Measurements from ENCODE around the gene LCOR. TPM values are rescaled to one million over a fixed set of nuclear protein-coding genes. Genes with fewer than 3 reads are reported as not detected.
"Not testable (repeated sequence)": the region's sequence is repeated elsewhere in the genome, so short reads cannot be mapped to it uniquely, and the experiment has no call there.

Gene LCOR
- total RNA-seq, 2 donors from 2014 or later = 58.7 to 70.2 TPM

DNA sequence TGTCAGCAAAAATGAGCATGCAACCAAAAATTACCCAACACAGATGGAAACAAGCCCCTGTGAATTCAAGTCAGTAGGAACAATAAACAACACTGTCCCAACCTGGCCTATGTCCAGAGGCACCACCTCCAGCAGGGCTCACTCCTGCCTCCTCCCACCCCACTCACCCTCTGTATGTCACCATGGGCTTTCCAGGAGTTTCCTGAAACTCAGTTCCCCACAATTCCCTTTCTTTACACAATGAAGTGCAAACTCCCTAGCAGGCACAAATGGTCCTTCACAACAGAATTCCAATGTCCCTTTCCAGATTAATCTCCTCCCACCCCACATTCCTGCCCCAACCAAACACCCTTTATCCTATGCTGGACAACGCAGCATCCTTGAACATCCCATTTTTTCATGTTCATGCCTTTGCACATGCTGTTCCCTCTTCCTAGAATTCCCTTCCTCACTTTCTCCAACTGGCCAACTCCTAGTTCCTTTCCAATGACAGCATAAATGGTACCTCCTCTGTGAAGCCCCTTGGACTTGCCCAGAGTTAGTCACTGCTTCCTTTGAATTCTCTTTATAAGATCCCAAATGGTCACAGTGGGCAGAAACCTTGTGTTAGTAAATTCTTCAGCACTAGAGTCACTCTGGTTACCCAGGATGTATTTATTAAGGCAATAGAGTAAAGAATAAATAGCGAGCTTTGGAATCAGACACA lies 196.2 kb downstream of the LCOR start:
- H3K36me3 Mint-ChIP-seq = no peaks in the 10 kb centered on the region
- peaks cover 0 to 6% of the 10 kb centered on the region in 2 donors for H3K4me1 Mint-ChIP-seq (ENCODE audit: low read depth in 2 of 2)
- H3K27ac Mint-ChIP-seq = no peak overlapping the region
- no peaks in the 10 kb centered on the region for H3K9me3 Mint-ChIP-seq
- H3K27me3 Mint-ChIP-seq = peaks cover 0 to 4% of the 10 kb centered on the region in 2 donors
- DNase-seq (ENCODE audit: low spot score) = peak; percentile 56
- H3K4me3 Mint-ChIP-seq = no peak overlapping the region
- no peak for ATAC-seq

DNA sequence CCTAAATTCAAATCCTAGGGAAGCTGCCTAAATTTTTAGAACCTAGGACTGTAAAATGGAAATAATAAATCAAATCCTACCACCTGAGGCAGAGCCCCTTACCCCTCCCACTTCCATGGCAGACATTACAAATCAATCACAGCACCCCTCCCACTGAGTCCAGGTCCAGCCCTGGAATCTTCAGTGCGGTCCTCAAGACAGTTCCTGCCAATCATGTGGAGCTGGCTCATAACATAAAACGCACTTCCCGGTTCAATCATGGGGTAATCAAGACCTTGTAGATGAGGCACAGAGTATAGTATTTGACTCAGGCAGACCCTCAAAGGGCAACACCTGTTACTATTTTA lies 196.7 kb downstream of the LCOR start:
- H3K4me1 Mint-ChIP-seq (ENCODE audit: low read depth in 2 of 2) = peaks cover 0 to 4% of the 10 kb centered on the region in 2 donors
- H3K27ac Mint-ChIP-seq = no peak overlapping the region
- peaks cover 0 to 4% of the 10 kb centered on the region in 2 donors for H3K27me3 Mint-ChIP-seq
- no peak overlapping the region for H3K4me3 Mint-ChIP-seq
- ATAC-seq (no peak), DNase-seq (ENCODE audit: low spot score) (no peak)
- H3K9me3 Mint-ChIP-seq = no peaks in the 10 kb centered on the region
- no peaks in the 10 kb centered on the region for H3K36me3 Mint-ChIP-seq

DNA sequence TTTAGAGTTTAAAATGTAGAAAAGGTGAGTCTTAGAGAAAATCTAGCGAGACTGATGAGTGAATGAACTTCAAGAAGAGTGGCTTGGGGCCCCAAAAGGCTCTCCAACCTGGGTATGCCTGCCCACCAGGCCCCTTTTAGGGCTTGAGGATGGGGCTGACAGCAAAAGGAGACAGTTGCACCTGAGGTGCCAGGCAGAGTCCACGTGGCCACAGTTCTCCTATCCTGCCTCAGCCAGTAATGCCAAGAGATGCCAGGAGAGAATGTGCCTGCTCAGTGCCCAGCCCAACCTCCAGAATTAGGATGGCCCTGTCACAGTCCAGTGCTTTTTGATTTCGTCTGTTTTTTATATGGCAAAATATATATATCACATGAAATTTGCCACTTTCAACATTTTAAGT lies 197.2 kb downstream of the LCOR start:
- Mint-ChIP-seq H3K4me1 (ENCODE audit: low read depth in 2 of 2) (peaks cover 0 to 4% of the 10 kb centered on the region in 2 donors), H3K4me3 (no peak overlapping the region), H3K27ac (no peak overlapping the region), H3K27me3 (peaks cover 0 to 4% of the 10 kb centered on the region in 2 donors), H3K9me3 (no peaks in the 10 kb centered on the region), H3K36me3 (no peaks in the 10 kb centered on the region)
- DNase-seq (ENCODE audit: low spot score) = peak; percentile 51
- ATAC-seq = no peak

DNA sequence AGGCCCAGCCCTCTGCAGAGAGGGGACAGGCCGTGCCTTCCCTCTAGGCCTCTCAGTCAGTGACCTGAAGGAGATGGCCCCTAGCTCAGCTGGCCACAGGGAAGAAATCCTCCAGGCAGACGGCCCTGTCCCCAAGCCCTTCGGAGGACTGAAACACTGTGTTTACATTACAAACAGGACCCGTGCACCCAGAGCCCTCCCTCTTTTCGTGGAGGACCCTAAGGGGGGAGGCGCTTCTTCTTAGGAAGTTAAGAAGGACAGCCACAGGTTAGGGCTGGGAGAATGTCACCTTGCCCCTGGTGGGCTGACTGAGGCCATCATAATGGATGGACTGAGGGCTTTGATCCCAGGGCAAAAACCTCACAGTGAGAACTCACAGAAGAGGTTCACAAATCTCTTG lies 198.8 kb downstream of the LCOR start:
- no peak overlapping the region for H3K27ac Mint-ChIP-seq
- no peaks in the 10 kb centered on the region for H3K4me1 Mint-ChIP-seq (ENCODE audit: low read depth in 2 of 2)
- H3K27me3 Mint-ChIP-seq = peaks cover 6 to 12% of the 10 kb centered on the region in 2 donors
- H3K9me3 Mint-ChIP-seq = no peaks in the 10 kb centered on the region
- no peaks in the 10 kb centered on the region for H3K36me3 Mint-ChIP-seq
- H3K4me3 Mint-ChIP-seq = no peak overlapping the region
- DNase-seq (ENCODE audit: low spot score) (peak; percentile 44), ATAC-seq (no peak)

DNA sequence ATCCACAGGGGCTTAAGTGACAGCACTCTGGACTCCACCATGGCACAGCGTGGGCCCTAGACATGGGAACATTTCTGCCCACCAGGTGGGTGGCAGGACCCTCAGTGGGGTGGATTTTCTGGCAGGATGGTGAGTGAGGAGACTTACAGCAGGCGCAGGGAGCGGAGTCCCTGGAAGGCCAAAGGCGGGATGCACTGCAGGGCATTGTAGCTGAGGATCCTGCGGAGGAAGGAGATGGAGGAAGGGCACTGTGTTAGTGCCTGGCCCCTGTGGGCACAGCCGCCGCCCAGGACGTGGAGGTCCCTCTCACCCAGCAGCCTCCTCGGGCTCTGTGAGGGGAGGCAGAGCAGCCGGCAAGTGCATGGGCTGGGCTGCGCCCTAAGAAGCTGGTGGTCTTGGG lies 199.4 kb downstream of the LCOR start:
- Mint-ChIP-seq H3K4me1 (ENCODE audit: low read depth in 2 of 2) (no peaks in the 10 kb centered on the region), H3K27me3 (peaks cover 12 to 14% of the 10 kb centered on the region in 2 donors), H3K4me3 (no peak overlapping the region), H3K27ac (no peak overlapping the region), H3K9me3 (no peaks in the 10 kb centered on the region), H3K36me3 (no peaks in the 10 kb centered on the region)
- peak in 1 of 2 donors; percentile 13 for ATAC-seq
- peak; percentile 23 for DNase-seq (ENCODE audit: low spot score)

DNA sequence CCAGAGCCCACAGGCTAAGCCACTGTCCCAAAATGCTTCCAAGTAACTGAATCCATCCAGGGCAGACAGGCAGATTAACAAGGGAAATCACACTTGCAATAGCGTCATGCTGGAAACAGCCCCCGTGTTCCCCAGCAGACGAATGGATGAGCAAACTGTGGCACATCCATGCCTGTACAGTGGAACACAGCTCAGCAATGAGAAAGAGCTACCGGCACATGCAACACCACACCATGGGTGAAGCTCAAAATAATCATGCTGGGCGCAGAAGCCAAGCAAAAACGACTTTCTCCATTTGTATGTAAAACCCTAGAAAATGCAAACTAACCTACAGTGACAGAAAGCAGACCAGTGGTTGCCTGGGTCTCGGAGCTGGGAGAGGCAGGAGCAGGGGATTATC lies 200.5 kb downstream of the LCOR start:
- Mint-ChIP-seq H3K4me1 (ENCODE audit: low read depth in 2 of 2) (peaks cover 4 to 11% of the 10 kb centered on the region in 2 donors), H3K4me3 (no peak overlapping the region), H3K27me3 (peaks cover 12 to 14% of the 10 kb centered on the region in 2 donors), H3K36me3 (no peaks in the 10 kb centered on the region), H3K27ac (no peak overlapping the region), H3K9me3 (no peaks in the 10 kb centered on the region)
- no peak for DNase-seq (ENCODE audit: low spot score)
- no peak for ATAC-seq

DNA sequence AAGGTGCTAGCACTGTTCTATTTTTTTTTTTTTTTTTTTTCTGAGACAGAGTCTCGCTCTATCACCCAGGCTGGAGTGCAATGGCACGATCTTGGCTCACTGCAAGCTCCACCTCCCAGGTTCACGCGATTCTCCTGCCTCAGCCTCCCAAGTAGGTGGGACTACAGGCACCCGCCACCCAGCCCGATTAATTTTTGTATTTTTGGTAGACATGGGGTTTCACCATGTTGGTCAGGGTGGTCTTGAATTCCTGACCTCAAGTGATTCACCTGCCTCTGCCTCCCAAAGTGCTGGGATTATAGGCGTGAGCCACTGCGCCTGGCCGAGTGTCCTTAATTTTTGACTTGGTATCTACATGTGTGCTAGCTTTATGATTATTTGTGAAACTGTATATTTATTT lies 201.7 kb downstream of the LCOR start:
- not testable (repeated sequence) for H3K4me3 Mint-ChIP-seq, ATAC-seq, H3K9me3 Mint-ChIP-seq, H3K36me3 Mint-ChIP-seq, H3K27ac Mint-ChIP-seq
- peaks cover 11 to 12% of the 10 kb centered on the region in 2 donors for H3K27me3 Mint-ChIP-seq
- DNase-seq (ENCODE audit: low spot score) = peak; percentile 56
- H3K4me1 Mint-ChIP-seq (ENCODE audit: low read depth in 2 of 2) = peaks cover 14 to 20% of the 10 kb centered on the region in 2 donors

DNA sequence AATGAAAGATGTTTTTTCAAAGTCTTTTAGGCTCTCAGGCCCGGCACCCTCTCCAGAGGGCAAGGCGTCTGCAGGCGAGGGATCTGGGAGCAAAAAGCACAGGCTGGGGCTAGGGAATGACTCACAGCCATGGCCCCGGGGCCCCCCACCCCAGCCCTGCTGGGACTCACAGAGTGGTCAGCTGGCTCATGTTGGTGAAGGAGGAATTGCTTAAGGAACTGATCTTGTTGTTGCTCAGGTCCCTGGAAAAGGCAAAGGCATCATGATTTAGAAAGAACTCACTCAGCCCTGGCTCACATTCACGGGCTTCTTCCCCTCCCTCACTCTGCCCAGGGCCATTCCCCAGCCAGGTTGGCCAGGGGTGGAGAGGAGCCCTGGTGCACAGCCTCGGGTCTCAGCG lies 202.2 kb downstream of the LCOR start:
- H3K27me3 Mint-ChIP-seq = peaks cover 11 to 12% of the 10 kb centered on the region in 2 donors
- DNase-seq (ENCODE audit: low spot score) (no peak), ATAC-seq (no peak)
- H3K4me1 Mint-ChIP-seq (ENCODE audit: low read depth in 2 of 2) = peaks cover 14 to 20% of the 10 kb centered on the region in 2 donors
- H3K36me3 Mint-ChIP-seq = no peaks in the 10 kb centered on the region
- H3K4me3 Mint-ChIP-seq = no peak overlapping the region
- H3K27ac Mint-ChIP-seq = no peak overlapping the region
- no peaks in the 10 kb centered on the region for H3K9me3 Mint-ChIP-seq

DNA sequence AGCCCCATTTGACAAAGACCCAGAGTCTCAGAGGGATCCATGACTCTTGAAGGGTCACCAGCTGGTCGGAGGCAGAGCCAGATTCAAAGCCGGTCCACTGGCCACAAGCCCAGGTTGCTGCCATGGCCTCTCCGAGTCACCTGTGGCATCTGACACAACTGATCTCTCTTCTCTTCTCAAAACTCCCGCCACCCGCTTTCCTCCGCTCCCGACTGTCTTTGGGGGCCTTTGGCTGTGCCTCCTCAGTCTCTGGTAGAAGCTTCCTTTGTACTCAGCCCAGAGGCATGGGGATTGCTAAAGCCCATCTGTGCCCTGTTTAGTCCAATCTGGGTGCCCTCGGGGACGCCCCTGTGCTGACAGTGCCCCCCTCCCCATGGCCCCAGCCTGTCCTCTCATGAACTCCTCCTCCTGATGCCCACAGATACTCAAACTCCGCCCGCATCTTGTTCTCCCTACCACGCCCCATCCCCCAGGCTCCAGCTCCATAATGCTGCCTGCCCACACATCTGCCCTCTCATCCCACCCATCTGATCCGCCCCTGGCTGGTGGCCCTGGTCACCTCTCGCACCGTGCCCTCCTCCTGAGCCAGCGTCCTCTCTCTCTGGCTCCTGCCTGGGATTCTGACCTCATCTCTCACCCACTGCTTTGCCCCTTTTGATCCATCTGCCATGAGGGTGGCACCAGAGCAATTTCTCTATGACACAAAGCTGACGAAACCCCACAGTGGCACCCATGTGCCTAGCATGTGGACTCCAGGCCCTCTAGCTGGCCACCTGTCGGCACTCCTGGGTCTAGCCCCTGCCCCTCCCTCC lies 203.1 kb downstream of the LCOR start:
- peak; percentile 52 for DNase-seq (ENCODE audit: low spot score)
- H3K36me3 Mint-ChIP-seq = no peaks in the 10 kb centered on the region

DNA sequence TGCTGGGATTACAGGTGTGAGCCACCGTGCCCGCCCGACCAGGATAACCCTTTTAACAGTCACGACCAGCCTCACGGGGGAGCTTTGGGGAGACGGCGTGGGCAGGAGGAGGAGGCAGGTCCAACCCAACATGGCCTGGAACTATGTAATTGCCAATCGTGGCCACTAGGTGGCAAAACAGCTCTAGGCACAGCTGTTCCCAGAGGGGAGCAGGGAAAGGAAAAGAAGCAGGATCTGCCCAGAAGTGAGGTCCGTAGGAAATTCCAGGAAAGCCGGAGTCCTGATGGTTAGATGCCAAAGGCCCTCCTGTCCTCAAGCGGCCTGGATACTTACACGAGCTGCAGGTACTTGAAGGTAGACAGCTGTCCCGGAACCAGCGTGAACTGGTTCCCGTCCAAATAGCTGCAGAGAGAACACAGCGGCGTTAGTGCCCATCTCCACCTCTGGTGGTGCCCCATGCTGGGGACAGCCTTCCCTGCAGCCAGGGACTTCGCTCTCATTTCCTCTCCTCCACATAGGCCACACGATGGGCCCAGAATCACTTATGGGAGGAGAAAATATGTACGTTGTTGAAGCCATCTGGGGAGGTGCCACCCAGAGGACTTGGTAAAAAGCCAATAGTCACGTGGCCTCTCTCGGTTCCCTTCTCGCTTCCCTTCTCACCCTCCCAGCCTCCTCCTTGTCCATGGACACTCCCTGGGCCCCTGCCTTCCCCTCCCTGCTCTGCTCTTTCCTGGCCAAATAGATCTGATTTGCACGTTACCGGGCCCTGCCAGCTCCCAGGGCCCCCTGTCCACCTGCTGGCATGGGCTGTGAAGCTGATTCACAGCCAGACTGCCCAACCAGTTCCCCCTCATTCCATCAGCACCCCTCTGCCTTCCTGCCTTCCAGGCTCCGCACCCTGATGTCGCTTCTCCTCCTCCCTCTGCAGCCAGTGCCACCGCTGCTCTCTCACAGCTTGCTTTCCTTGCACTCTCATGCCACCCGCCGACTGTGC lies 205.6 kb downstream of the LCOR start:
- Mint-ChIP-seq H3K4me1 (ENCODE audit: low read depth in 2 of 2) (peaks cover 14 to 20% of the 10 kb centered on the region in 2 donors), H3K27ac (no peak overlapping the region), H3K4me3 (peak overlapping the region; percentile 43), H3K27me3 (peaks cover 11 to 12% of the 10 kb centered on the region in 2 donors), H3K36me3 (no peaks in the 10 kb centered on the region), H3K9me3 (no peaks in the 10 kb centered on the region)
- DNase-seq (ENCODE audit: low spot score) (peak; percentile 69), ATAC-seq (peak; percentile 78 to 82)

More for the DNA sequence above, 203.1 kb downstream of the LCOR start:
- no peak overlapping the region for H3K4me3 Mint-ChIP-seq
- peaks cover 11 to 12% of the 10 kb centered on the region in 2 donors for H3K27me3 Mint-ChIP-seq
- peaks cover 14 to 20% of the 10 kb centered on the region in 2 donors for H3K4me1 Mint-ChIP-seq (ENCODE audit: low read depth in 2 of 2)
- H3K27ac Mint-ChIP-seq = no peak overlapping the region
- H3K9me3 Mint-ChIP-seq = no peaks in the 10 kb centered on the region
- ATAC-seq = no peak

DNA sequence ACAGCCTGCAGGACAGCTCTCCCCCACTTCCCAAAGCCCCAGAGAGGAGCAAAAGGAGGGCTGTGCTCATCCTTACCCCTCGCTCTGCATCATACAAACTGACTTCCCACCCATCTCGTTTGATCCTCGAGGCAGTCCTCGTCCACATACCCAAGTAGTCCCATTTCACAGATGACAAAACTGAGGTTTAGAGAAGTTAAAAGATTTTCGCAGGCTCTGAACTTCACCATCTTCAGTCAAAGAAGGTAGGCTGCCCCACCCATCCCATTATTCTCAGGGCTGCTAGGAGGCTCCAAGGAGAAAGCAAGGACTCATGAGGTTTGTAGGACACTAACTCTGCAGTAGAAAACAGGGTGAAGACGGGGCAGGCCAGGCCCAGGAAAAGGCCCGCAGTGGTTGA lies 206.6 kb downstream of the LCOR start:
- Mint-ChIP-seq H3K4me1 (ENCODE audit: low read depth in 2 of 2) (peaks cover 14 to 20% of the 10 kb centered on the region in 2 donors), H3K9me3 (no peaks in the 10 kb centered on the region), H3K27ac (no peak overlapping the region), H3K4me3 (no peak overlapping the region), H3K36me3 (no peaks in the 10 kb centered on the region), H3K27me3 (peaks cover 11 to 12% of the 10 kb centered on the region in 2 donors)
- no peak for ATAC-seq
- DNase-seq (ENCODE audit: low spot score) = peak; percentile 6

DNA sequence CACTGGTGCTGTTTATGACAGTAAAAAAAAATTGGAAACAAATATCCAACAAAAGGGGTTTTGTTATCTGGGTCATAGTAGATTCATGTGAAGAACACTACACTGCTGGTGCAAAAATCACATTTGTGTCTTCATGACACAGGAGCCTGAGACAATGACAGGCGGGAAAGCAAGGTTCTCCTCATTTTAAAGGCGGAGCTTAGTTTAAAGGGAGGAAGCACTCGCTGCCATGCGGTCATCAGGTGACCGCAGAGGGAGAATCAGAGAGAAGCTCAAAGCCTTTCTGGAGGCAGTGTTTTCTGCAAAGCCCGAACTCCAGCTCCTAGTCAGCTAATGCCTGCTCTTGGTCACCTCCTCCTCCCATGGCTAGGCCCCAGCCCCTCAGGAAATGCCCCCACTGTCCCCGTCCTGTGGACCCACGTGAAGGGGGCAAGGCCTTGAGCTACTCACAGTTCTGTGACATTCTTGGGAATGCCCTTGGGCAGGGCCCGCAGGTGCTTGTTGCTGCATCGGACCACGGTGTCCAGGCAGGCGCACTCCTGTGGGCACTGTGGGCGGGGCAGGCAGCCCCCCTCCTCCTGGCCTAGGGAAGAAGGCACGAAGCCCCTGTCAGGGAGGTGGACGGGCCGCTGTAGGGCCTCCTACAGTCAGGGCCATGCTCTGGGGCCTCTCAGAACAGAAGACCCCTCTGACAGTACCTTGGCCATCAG lies 207.6 kb downstream of the LCOR start:
- Mint-ChIP-seq H3K9me3 (no peaks in the 10 kb centered on the region), H3K36me3 (no peaks in the 10 kb centered on the region), H3K27ac (no peak overlapping the region), H3K4me1 (ENCODE audit: low read depth in 2 of 2) (peaks cover 14 to 20% of the 10 kb centered on the region in 2 donors), H3K4me3 (no peak overlapping the region), H3K27me3 (peaks cover 11 to 12% of the 10 kb centered on the region in 2 donors)
- no peak for ATAC-seq
- DNase-seq (ENCODE audit: low spot score) = peak; percentile 61

DNA sequence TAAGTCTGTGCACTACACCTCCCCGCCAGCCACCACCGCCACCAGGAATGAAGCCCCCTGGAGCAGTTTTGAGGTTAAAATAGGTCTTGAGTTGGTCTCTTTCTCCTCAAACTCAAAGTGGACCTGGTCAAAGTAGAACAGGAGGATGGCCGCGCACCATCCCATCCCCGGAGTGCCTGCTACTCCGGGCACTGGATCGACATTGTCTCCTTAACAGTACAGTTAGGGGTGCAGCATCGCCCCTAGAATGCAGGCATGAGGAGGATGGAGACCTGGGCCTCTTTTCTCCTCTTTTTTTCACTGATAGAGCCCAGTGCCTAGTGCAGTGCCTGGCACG lies 208.1 kb downstream of the LCOR start:
- Mint-ChIP-seq H3K36me3 (no peaks in the 10 kb centered on the region), H3K4me3 (no peak overlapping the region), H3K27ac (no peak overlapping the region), H3K27me3 (peaks cover 8 to 12% of the 10 kb centered on the region in 2 donors), H3K9me3 (no peaks in the 10 kb centered on the region), H3K4me1 (ENCODE audit: low read depth in 2 of 2) (peaks cover 14 to 20% of the 10 kb centered on the region in 2 donors)
- peak; percentile 37 for DNase-seq (ENCODE audit: low spot score)
- no peak for ATAC-seq
